HepG2 (cell line): ENCODE measurements around the gene LRRC25. TPM values are rescaled to one million over a fixed set of nuclear protein-coding genes. Genes with fewer than 3 reads are reported as not detected.

Source experiments
- AGO2 ChIP-seq: fragments of 200-400 bp; formaldehyde crosslinking; optimal IDR thresholded peaks from 2 replicates; pipeline ENCODE3; 2017; ENCODE audit warnings: mild to moderate bottlenecking, low read depth, low read length, moderate library complexity
- HNRNPLL ChIP-seq: fragments of 200-400 bp; formaldehyde crosslinking; IDR thresholded peaks from 2 replicates; pipeline ENCODE4 v1.6.1; 2017; ENCODE audit warnings: mild to moderate bottlenecking, low read depth, low read length; ENCODE audit not compliant: poor library complexity, severe bottlenecking
- HNRNPUL1 ChIP-seq: fragments of 200-400 bp; formaldehyde crosslinking; IDR thresholded peaks from 2 replicates; pipeline ENCODE4 v1.6.1; 2017; ENCODE audit warnings: low read depth, mild to moderate bottlenecking, low read length, moderate library complexity
- KDM1A ChIP-seq: IDR thresholded peaks from 2 replicates; pipeline ENCODE4 v1.6.1; 2016; ENCODE audit warnings: missing compliant biosample characterization
- KLF9 ChIP-seq: IDR thresholded peaks from 2 replicates; pipeline ENCODE4 v1.6.1; 2016; ENCODE audit warnings: low read depth
- NKX3-1 ChIP-seq: sonication (generic); formaldehyde crosslinking; IDR thresholded peaks from 2 replicates; pipeline ENCODE4 v1.5.0; 2020; ENCODE audit warnings: missing genetic modification reagents
- NRL ChIP-seq: sonication (generic); formaldehyde crosslinking; IDR thresholded peaks from 2 replicates; pipeline ENCODE4 v1.5.0; 2020; ENCODE audit warnings: missing genetic modification reagents, mild to moderate bottlenecking, moderate library complexity, borderline replicate concordance
- PCBP2 ChIP-seq: fragments of 200-400 bp; formaldehyde crosslinking; optimal IDR thresholded peaks from 2 replicates; pipeline ENCODE3; 2018; ENCODE audit warnings: low read length, low read depth; ENCODE audit not compliant: poor library complexity, severe bottlenecking
- PPARG ChIP-seq: conservative IDR thresholded peaks from 2 replicates; pipeline ENCODE4 v1.6.1; 2016; ENCODE audit warnings: missing biosample characterization, missing genetic modification reagents
- RBM22 ChIP-seq: fragments of 200-400 bp; formaldehyde crosslinking; optimal IDR thresholded peaks from 2 replicates; pipeline ENCODE3; 2017; ENCODE audit warnings: mild to moderate bottlenecking, low read length, moderate library complexity
- SIN3B ChIP-seq: fragments of 150-350 bp; IDR thresholded peaks from 2 replicates; pipeline ENCODE4 v1.6.1; 2014; ENCODE audit warnings: low read length
- SP4 ChIP-seq: sonication (generic); formaldehyde crosslinking; IDR thresholded peaks from 2 replicates; pipeline ENCODE4 v1.8.1; 2023; ENCODE audit warnings: mild to moderate bottlenecking, missing genetic modification reagents
- SUZ12 ChIP-seq: fragments of 150-350 bp; IDR thresholded peaks from 2 replicates; pipeline ENCODE4 v1.6.1; 2014; ENCODE audit warnings: low read depth, low read length
- TBX2 ChIP-seq: sonication (generic); formaldehyde crosslinking; IDR thresholded peaks from 2 replicates; pipeline ENCODE4 v1.5.0; 2020; ENCODE audit warnings: missing genetic modification reagents, mild to moderate bottlenecking, borderline replicate concordance
- U2AF1 ChIP-seq: fragments of 200-400 bp; formaldehyde crosslinking; optimal IDR thresholded peaks from 2 replicates; pipeline ENCODE3; 2017; ENCODE audit warnings: mild to moderate bottlenecking, low read depth, low read length
- ZBTB42 ChIP-seq: sonication (generic); formaldehyde crosslinking; IDR thresholded peaks from 2 replicates; pipeline ENCODE4 v1.5.0; 2020; ENCODE audit warnings: mild to moderate bottlenecking, missing genetic modification reagents
- ZFP90 ChIP-seq: sonication (generic); formaldehyde crosslinking; IDR thresholded peaks from 2 replicates; pipeline ENCODE4 v1.8.0; 2022; ENCODE audit warnings: missing genetic modification reagents, mild to moderate bottlenecking, inconsistent platforms, borderline replicate concordance
- ZNF160 ChIP-seq: sonication (generic); formaldehyde crosslinking; IDR thresholded peaks from 2 replicates; pipeline ENCODE4 v1.8.0; 2022; ENCODE audit warnings: mild to moderate bottlenecking, inconsistent platforms, missing genetic modification reagents
- ZNF501 ChIP-seq: sonication (generic); formaldehyde crosslinking; IDR thresholded peaks from 2 replicates; pipeline ENCODE4 v1.5.1; 2020; ENCODE audit warnings: mild to moderate bottlenecking, moderate library complexity, missing genetic modification reagents
- ZNF709 ChIP-seq: sonication (generic); formaldehyde crosslinking; IDR thresholded peaks from 2 replicates; pipeline ENCODE4 v1.5.0; 2020; ENCODE audit warnings: mild to moderate bottlenecking, missing genetic modification reagents
- ZNF777 ChIP-seq: sonication (generic); formaldehyde crosslinking; IDR thresholded peaks from 2 replicates; pipeline ENCODE4 v1.4.0; 2020; ENCODE audit warnings: missing genetic modification reagents
- ZNF780A ChIP-seq: sonication (generic); formaldehyde crosslinking; IDR thresholded peaks from 2 replicates; pipeline ENCODE4 v1.8.0; 2022; ENCODE audit warnings: mild to moderate bottlenecking, missing genetic modification reagents, moderate library complexity
- ZSCAN31 ChIP-seq: sonication (generic); formaldehyde crosslinking; IDR thresholded peaks from 2 replicates; pipeline ENCODE4 v1.5.0; 2020; ENCODE audit warnings: low read depth, mild to moderate bottlenecking, missing genetic modification reagents
- polyA plus RNA-seq, 8 experiments: library from polyadenylated mRNA; depleted of rRNA in 3 of 8; stranded (reverse) in 7 of 8; unstranded in 1 of 8; fragments of >200 nt; fragmentation: Illumina TruSeq in 4 of 8; extraction: Trizol in 4 of 8; gene quantifications; 2 replicates each; pipeline versions ENCODE4 v1.2.1 to v1.2.3, GENCODE V29; 2011 to 2016; ENCODE audit warnings: low read depth in 4 of 8, missing spikeins in 1 of 8, mixed read lengths in 1 of 8; ENCODE audit not compliant: insufficient read depth in 1 of 8
- total RNA-seq, 5 experiments: library from RNA; depleted of rRNA; stranded (reverse); fragments of >200 nt; fragmentation: Illumina TruSeq; extraction: Trizol; gene quantifications; 2 replicates each; pipeline ENCODE4 v1.2.3, GENCODE V29; 2016; ENCODE audit warnings: low read depth in 1 of 5
- TF ChIP-seq, protein P1 (sequence below): sonication (generic); formaldehyde crosslinking; IDR thresholded peaks from 2 replicates; pipeline ENCODE4 v1.4.0; 2020; ENCODE audit warnings: mild to moderate bottlenecking, missing genetic modification reagents
- TF ChIP-seq, protein P2 (sequence below): IDR thresholded peaks from 2 replicates; pipeline ENCODE4 v1.6.1; 2016; ENCODE audit warnings: low read depth, borderline replicate concordance
- TF ChIP-seq, protein P3 (sequence below): sonication (generic); formaldehyde crosslinking; IDR thresholded peaks from 2 replicates; pipeline ENCODE4 v1.4.0; 2020; ENCODE audit warnings: missing genetic modification reagents, borderline replicate concordance
- TF ChIP-seq, protein P4 (sequence below): sonication (generic); formaldehyde crosslinking; IDR thresholded peaks from 2 replicates; pipeline ENCODE4 v1.8.1; 2023; ENCODE audit warnings: missing genetic modification reagents, mild to moderate bottlenecking, borderline replicate concordance

LRRC25 gene
- total and polyA plus RNA-seq, 2 of the 13 experiments (the other 11 are each of a cell fraction or from before 2014, with no cell fraction given), result 0.13 to 0.53 TPM

DNA sequence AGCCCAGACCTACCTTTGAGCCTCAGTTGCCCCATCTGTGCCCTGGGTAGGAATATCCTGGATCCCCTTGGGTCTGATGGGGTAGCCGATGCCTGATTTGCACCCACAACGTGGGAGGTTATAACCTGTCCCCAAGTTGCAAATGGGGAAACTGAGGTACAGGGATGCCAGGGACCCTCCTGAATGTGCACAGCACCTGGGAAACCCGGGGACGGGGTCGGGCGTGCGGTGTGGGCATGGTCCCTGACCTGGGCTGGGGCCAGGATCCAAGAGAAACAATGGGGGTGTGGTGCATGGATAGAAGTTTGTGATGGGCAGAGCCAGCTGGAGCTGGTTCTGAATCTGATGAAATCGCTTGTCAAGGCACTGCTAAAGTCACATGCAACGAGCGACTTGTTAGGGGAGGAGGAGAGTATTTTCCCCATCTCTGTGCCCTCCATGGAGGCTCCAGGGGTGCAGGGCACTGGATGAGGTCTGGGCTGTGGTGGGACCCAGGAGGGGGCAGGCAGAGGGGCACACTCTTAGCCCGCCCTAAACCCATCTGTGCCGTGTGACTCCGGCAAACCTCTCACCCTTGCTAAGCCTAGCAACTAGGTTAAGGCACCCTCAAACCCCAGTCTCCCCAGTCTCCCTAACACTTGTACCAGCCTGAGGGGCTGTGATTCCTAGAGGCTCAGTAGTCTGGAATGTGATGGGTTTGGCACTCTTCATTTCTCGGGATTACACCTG lies 10.7 kb downstream of the LRRC25 start (continued):
- TF ChIP-seq, protein P1, sequence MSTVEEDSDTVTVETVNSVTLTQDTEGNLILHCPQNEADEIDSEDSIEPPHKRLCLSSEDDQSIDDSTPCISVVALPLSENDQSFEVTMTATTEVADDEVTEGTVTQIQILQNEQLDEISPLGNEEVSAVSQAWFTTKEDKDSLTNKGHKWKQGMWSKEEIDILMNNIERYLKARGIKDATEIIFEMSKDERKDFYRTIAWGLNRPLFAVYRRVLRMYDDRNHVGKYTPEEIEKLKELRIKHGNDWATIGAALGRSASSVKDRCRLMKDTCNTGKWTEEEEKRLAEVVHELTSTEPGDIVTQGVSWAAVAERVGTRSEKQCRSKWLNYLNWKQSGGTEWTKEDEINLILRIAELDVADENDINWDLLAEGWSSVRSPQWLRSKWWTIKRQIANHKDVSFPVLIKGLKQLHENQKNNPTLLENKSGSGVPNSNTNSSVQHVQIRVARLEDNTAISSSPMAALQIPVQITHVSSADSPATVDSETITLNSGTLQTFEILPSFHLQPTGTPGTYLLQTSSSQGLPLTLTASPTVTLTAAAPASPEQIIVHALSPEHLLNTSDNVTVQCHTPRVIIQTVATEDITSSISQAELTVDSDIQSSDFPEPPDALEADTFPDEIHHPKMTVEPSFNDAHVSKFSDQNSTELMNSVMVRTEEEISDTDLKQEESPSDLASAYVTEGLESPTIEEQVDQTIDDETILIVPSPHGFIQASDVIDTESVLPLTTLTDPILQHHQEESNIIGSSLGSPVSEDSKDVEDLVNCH, result 0 out of 2 replicates have a peak, but pooled peaks have one; percentile 11
- TF ChIP-seq ZNF780A (CRISPR knock-in tag) (no peak), HNRNPLL (no peak), ZFP90 (CRISPR knock-in tag) (no peak), ZNF160 (CRISPR knock-in tag) (no peak), SIN3B (no peak), KDM1A (CRISPR knock-in tag) (no peak), SUZ12 (no peak), NRL (CRISPR knock-in tag) (no peak), AGO2 (peak; percentile 87), TBX2 (CRISPR knock-in tag) (no peak), SP4 (CRISPR knock-in tag) (no peak), RBM22 (peak; percentile 36), ZNF777 (CRISPR knock-in tag) (peak; percentile 19; the same call in 1 of the 2 replicates), ZNF501 (CRISPR knock-in tag) (0 out of 2 replicates have a peak, but pooled peaks have one; percentile 43), ZBTB42 (CRISPR knock-in tag) (no peak), HNRNPUL1 (no peak), NKX3-1 (CRISPR knock-in tag) (no peak), ZNF709 (CRISPR knock-in tag) (no peak), U2AF1 (no peak), PCBP2 (no peak), PPARG (no peak), KLF9 (CRISPR knock-in tag) (no peak), ZSCAN31 (CRISPR knock-in tag) (no peak)
- TF ChIP-seq, protein P2, sequence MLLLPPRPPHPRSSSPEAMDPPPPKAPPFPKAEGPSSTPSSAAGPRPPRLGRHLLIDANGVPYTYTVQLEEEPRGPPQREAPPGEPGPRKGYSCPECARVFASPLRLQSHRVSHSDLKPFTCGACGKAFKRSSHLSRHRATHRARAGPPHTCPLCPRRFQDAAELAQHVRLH (CRISPR knock-in tag), result no peak
- TF ChIP-seq, protein P3, sequence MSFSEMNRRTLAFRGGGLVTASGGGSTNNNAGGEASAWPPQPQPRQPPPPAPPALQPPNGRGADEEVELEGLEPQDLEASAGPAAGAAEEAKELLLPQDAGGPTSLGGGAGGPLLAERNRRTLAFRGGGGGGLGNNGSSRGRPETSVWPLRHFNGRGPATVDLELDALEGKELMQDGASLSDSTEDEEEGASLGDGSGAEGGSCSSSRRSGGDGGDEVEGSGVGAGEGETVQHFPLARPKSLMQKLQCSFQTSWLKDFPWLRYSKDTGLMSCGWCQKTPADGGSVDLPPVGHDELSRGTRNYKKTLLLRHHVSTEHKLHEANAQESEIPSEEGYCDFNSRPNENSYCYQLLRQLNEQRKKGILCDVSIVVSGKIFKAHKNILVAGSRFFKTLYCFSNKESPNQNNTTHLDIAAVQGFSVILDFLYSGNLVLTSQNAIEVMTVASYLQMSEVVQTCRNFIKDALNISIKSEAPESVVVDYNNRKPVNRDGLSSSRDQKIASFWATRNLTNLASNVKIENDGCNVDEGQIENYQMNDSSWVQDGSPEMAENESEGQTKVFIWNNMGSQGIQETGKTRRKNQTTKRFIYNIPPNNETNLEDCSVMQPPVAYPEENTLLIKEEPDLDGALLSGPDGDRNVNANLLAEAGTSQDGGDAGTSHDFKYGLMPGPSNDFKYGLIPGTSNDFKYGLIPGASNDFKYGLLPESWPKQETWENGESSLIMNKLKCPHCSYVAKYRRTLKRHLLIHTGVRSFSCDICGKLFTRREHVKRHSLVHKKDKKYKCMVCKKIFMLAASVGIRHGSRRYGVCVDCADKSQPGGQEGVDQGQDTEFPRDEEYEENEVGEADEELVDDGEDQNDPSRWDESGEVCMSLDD (CRISPR knock-in tag), result no peak
- TF ChIP-seq, protein P4, sequence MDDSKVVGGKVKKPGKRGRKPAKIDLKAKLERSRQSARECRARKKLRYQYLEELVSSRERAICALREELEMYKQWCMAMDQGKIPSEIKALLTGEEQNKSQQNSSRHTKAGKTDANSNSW (CRISPR knock-in tag), result no peak
